HG03108 (cell line): ENCODE results near the gene INS.

ENCODE experiments used
- ATAC-seq: cut with Tn5 transposase; IDR thresholded peaks from one replicate; pipeline ENCODE4 v1.9.1; 2021; ENCODE audit warnings: moderate library complexity; ENCODE audit not compliant: unreplicated experiment

Gene INS

GRCh38 chr11:2160736-2161259, at the start of gene INS:
Gene INS (minus strand): TSS chr11:2161209. CDS start chr11:2160971, 238 bp downstream.
- no peak for ATAC-seq

GRCh38 chr11:2210366-2211112, 49.5 kb upstream of the INS start:
- ATAC-seq, result no peak

- ATAC-seq, result no peak
These were observed 48.9 kb upstream of the INS start for GRCh38 chr11:2209900-2210321.

GRCh38 chr11:2209370-2209801, 48.4 kb upstream of the INS start:
- no peak for ATAC-seq

GRCh38 chr11:2208691-2209369, 47.8 kb upstream of the INS start:
- no peak for ATAC-seq

- no peak for ATAC-seq
These were observed 47.0 kb upstream of the INS start for GRCh38 chr11:2207773-2208621.

GRCh38 chr11:2207212-2207611, 46.2 kb upstream of the INS start:
- no peak for ATAC-seq

GRCh38 chr11:2205981-2206690, 45.1 kb upstream of the INS start:
- ATAC-seq, result no peak

GRCh38 chr11:2205214-2205720, 44.3 kb upstream of the INS start:
- no peak for ATAC-seq

GRCh38 chr11:2204361-2205213, 43.6 kb upstream of the INS start:
- ATAC-seq, result no peak

- no peak for ATAC-seq
These were observed 42.6 kb upstream of the INS start for GRCh38 chr11:2203440-2204259.

GRCh38 chr11:2202900-2203439, 42.0 kb upstream of the INS start:
- ATAC-seq, result no peak

- ATAC-seq, result no peak
These were observed 41.3 kb upstream of the INS start for GRCh38 chr11:2202071-2202899.

GRCh38 chr11:2201542-2201941, 40.5 kb upstream of the INS start:
- no peak for ATAC-seq

- no peak for ATAC-seq
These were observed 40.0 kb upstream of the INS start for GRCh38 chr11:2200957-2201519.

GRCh38 chr11:2200536-2200935, 39.5 kb upstream of the INS start:
- no peak for ATAC-seq
